GM21447 (cell line): ENCODE data around the gene MRPS22.

Experiments used
- ATAC-seq: cut with Tn5 transposase; IDR thresholded peaks from one replicate; pipeline ENCODE4 v1.9.1; 2021; ENCODE audit not compliant: unreplicated experiment

MRPS22 gene

DNA sequence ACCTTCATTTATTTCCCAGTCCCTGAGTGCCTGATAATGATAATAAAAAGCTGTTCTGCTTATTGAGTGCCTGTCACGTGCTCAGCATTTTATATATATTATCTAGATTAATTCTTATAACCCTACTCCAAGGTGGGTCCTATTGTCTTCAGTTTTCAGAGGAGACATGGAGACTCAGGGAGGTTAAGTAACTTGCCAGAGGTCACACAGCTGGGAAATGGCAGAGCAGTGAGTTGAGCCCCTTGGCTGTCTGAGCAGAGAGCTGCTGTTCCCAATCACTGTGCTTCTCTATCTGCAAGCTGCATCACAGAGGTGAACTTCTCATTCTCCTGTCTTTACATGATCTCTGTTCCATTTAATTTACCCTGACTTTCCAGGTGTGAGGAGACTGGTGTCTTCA, 32.3 kb upstream of the MRPS22 start:
- no peak for ATAC-seq

DNA sequence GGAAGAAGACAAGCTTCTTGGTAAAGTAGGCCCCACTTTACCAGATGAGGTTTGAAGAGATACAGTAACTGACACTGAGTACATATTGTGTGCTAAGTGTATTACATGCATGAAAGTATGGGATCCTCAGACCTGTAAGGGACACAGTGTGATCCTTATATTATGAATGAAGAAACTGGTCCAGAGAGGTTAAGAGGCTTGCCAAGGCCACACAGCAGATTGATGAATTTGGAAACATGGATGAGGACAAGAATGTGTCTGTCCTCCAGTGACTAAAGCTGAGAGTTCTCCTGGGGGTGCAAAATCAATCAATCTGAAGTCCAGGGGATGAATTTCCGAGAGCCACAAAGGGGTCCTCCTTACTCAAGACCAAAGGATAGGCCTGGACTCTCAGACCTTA, 31.4 kb upstream of the MRPS22 start:
- ATAC-seq = no peak

DNA sequence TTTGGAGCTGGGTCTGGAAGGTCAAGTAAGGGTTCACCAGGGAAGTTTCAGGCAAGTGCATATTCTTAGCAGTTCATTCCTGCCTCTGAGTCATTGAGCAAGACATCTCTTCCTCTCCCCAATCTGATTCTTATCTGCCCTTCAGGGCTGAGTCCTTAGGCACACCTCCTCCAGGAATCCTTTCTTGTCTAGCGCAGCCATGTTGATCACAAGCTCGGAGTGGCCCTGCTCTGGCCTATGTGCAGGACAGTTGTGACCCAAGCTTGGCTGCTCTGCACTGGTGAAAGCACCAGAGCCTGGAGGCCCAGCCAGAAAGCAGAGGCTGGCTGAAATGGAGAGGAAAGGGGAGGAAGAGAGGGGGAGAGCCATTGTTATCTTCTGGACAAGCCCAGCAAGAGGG, 30.9 kb upstream of the MRPS22 start:
- ATAC-seq = no peak

DNA sequence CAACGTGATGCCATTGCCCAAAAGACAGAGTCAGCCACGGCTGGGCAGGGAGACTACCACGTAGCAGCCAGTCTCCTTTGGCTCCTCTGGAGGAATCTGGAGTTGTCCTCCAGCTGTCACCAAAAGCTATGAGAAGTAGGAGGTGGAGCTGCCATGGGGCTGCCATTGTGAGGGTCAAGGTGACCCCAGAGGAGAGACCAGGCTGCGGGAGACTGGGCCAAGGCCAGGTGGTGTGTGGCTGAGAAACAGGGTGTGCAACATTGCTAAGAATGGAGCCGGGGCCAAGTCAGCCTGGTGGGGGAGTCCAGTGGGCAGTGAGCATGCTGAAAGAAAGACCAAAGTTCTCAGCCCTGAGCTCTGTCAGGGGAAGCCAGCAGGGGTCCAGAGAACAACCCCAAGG, 29.9 kb upstream of the MRPS22 start:
- ATAC-seq = no peak

DNA sequence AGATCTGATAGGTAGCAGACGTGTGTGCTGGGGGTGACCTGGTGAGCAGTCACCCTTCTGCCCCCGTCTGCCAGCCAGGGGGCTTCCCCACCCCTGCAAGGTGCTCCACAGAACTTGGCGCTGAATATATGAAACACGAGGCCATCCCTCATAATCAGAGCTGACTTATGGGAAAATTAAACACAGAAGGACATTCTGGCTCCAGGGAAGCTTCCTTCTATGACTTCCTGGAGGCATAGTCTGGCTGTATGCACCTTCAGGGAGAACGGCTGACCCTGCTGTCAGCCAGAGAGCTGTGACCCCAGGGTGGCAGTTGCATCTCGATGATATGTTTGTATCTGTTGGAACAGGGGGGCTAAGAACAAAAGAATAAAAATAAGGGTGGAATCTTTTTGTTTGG, 26.6 kb upstream of the MRPS22 start:
- ATAC-seq = no peak

DNA sequence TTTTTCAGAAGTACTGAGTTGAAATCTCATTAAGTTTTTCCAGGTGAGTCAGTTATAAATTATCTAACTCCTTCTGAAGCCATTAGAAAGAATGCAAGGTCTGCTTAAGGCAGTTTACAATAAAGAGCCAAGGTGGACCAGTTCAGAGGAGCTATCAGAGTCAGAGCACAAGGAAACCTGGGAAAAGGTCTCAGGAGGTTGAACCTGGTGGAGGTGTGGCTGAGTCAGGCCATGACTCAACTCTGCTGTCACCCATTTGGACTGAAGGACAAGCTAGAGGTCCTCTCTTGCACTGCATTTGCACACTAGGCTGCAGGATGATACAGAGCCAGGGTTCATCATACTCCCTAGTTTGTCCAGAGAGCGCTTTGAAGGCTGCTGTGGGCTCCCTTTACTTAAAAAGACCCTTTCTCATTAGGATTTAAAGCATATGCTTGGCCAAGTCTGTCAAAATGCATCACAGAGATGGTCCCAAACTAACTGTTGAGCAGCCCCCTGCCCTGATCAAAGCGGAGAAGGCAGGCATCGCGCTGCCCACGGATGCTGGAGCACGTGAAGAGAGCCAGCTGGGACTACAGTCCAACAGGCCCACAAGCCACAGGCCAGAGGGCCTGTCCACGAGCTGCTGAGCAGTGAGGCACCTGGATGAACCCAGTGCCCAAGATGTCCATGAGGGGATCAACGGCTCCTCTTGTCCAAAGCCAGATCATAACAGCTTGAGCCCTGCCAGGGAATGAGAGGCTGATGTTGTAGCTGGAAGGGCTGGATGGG, 26.0 kb upstream of the MRPS22 start:
- no peak for ATAC-seq

DNA sequence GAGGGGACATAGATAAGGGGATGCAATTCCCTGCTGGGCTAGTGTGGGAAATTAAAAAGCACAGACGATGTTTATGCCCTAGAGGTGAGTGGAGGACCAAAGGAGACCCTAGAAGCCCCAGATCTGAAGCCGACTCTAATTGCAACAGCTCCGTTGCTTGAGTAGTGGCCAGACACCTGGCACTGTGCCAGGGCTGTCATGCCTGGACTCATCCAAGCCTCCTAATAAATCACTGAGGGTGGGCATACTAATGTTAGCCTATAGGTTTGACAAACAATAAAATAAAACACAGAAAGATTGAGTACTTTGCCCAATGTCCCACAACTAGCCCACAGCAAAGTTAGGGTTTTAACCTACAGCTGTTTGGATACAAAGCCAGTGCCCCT, 25.4 kb upstream of the MRPS22 start:
- ATAC-seq = no peak

DNA sequence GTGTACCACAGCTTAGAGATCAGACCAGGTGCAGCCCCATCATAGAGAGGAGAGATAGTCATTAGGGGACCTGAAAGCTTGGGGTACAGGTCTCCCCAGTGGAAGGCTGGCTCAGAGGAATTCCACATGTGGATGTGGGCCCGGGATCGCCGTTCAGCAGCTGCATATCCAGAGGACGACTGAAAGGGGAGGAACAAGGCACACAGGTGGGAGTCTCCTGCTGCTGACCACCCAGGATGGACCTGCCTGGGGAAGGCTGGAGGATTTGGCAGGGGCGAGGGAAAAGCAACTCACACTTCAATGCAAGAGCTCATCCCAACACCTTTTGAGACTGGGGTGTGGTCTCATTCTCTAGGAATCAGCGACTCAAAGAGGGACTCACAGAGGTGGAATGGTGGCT, 25.0 kb upstream of the MRPS22 start:
- ATAC-seq = no peak

DNA sequence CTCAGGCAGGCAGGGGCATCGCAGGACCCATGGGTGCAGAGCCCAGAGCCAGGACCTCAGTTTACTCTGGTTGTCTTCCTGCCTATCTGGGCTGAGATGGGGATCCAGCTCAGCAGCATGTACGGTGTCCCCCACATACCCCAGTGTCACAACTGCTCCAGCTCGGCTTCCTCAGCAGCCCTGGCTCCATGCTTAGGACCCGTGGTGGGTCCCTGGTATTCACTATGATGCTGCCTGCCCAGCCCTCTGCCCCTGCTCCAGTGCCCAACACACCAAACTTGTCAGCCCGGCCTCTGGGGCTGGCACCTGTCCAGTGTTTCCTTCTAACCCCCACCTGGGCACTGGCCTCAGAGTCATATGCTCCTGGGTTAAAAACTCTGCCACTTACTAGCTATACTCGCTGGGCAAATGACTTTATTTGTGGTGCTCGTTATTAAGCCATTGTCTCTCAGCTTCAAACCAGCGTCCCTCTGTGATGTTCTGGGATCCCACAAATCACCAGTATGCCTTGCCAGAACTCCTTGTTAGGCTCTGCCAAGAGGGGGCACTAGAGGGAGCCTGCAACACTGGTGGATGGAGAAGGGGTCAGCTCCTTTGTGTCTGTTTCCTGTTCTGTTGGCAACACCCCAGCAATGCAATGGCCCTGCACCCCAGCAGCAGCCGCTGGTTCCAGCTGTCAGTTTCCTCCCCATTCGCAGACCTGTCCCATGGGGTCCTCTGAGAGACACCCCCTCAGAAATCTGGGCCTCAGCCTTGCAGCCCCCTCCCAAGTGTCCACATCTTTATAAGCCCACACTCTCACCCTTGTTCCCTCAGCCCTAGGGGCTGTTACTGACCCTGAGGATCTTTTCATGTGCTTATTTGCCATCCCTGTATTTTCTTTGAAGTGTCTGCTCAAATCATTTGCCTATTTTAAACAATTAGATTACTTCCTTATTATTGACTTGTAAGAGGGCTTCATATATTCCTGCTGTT, 24.1 kb upstream of the MRPS22 start:
- ATAC-seq = no peak

DNA sequence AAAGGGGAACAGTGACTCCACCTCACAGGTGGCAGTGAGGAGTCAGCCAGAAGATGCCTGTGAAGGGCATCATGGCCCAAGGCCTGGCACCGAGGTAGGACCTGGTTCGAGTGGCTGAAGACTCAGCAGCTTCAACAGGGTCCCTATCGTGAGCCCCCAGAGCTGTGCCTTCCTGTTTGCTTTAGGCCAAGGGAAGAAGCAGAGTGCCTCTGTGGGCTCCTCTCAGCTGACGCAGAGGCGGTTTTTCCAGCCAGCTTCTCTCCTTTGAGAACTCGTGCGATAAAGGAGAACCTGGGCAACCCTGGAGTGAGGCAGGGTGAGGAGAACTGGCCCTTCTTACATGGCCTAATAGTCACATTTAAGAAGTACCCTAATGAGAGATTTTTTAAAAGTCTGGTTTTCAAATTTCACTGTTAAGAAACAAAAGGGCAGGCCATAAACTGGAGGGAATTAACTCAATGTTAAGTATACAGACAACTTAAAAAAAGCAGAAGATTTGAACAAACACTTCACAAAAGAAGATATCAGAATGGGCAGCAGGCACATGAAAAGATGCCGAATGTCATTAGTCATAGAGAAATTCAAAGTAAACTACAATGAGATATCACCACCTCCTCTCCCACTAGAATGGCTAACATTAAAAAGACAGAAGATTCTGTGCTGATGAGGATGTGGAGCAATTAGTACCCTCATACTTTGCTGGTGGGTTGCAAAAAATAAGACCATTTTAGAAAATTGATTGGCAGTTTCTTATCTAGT, 23.1 kb upstream of the MRPS22 start:
- no peak for ATAC-seq

DNA sequence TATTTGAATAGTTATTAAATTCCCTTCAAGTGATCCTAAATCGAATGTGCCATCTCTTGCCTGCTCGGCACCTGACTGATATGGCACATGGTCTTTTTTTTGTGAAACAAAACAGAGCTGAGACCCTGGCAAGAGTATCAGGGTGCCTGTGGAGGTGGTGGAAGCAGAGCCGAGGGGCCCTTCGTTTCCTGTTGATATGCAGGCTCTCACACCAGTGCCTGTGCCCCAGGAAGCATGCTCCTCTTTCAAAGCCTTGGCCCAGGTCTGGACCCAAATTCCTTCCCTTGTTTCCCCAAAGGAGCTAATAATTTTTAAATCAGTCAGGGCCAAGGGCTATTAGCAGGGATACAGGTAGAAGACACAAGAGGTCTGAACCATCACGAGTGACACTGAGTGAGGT, 21.5 kb upstream of the MRPS22 start:
- no peak for ATAC-seq

DNA sequence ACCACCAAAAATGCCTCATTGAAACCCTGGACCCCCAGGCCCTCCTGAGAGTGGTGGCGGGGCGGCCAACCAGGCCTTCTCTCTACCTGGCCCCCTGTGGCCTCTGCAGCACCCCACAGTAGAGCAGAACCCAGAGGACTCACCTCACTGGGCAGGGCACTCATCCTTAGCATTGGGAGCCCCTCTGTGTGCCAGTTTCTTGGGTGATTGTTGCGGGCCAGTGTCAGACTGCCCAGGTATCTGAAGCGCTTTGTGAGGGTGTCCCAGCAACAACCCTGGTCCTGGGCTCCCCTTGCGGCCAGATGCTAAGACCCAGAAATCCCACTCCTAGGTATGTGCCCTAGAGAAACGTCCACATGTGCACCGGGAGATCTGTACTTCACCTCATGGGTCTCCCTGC, 20.7 kb upstream of the MRPS22 start:
- no peak for ATAC-seq

DNA sequence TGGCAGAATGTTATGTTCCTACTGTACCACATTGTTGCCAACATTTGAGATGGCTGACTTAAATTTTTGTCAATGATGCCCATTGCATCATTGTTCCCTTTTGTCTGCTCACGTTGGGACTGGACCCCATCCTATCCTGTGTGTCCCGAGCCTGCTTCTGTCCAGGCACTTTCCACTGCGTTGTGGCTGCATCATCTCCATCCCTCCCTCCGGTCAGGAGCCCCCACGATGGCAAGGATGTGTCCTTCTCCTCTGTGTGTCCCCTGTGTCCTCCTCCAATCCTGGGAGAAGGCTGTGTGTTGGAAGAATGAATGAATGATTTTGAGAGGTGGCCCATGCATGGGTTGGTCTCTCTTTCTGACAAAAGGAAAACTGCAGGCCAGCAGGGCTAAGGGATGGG, 19.4 kb upstream of the MRPS22 start:
- no peak for ATAC-seq

DNA sequence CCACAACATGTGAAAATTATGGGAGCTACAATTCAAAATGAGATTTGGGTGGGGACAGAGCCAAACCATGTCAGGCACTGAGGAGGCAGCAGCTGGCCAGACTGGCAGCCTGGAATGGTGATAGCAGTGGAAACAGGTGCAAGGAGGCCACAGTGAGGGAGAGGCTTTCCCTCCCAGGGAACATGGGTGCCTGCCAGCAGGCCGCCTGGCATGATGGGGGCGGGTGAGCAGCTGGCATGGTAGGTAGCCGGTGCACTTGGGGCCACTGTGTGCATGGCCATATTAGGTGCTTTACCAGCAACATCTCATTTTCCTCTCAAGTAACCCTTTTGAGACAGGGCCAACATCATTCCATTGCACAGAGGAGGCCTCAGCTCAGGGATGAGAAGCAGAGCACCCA, 18.3 kb upstream of the MRPS22 start:
- no peak for ATAC-seq

DNA sequence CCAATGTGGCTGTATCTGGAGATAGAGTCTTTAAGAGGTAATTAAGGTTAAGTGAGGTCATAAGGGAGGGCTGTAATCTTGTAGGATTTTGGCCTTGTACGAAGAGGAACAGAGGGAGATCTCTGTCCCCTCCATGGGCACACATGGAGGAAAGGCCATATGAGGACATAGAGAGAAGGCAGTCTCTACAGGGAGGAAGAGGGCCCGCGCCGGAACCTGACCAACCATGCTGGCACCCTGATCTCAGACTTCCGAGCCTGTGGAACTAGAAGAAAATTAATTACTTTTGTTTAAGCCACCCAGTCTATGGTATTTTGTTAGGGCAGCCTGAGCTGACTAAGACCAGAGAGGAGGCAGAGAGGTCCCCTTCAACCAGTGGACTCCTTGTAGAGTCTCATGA, 17.7 kb upstream of the MRPS22 start:
- no peak for ATAC-seq

DNA sequence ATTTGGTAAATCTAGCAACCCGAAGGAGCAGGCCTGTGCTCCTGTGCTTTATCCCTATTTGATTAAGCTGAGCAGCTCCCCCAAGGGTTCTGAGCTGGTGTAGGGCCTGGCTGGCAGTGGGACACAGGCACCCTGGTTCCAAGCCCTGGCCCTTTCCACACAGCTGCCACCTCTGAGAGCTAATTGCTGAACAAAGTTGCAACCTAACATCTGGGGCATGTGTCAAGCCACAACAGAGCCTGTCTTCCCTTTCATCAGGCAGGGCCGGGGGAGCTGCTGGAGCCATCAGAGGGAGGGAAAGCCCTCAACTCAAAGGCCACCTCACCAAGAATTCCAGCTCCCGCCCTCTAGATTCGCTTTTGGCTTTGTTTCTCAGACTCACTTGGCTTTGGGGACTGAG, 17.1 kb upstream of the MRPS22 start:
- no peak for ATAC-seq

DNA sequence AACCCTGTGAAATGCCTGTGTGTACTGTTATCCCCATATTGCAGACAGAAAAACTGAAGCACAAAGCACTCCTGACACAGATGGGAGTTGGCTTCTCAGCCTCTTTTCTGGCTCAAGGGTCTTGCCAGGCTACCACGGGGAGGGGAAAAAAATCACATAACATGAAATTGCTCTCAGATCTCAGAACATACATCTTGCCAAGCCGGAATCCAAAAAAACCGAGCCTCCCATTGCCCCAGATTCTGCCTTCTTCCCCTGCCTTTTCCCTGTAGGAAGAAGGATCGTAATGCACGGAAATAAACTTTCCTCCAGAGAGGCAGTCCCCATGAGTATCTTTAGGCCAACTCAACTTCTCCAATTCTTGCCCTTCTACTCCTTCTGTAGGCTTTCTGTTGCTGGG, 16.6 kb upstream of the MRPS22 start:
- no peak for ATAC-seq

DNA sequence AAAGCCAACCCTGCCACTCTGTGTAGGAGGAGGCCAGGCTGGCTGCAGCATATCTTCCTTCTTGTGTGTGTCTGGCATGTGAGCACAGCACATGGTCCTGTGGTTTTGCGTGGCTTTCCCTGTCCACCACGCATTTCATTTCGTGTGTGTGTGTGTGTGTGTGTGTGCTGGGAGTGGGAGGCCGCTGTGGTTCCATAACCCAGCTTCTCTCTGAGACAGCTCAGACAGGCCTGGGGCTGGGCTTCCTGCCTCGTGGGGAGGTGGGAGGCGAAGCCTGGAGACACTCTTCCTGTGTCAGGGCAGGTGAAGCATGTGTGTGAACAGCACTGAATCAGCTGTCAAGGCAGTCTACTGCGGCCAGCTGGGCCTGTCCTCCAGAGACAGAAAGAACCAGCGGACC, 16.0 kb upstream of the MRPS22 start:
- ATAC-seq = no peak

DNA sequence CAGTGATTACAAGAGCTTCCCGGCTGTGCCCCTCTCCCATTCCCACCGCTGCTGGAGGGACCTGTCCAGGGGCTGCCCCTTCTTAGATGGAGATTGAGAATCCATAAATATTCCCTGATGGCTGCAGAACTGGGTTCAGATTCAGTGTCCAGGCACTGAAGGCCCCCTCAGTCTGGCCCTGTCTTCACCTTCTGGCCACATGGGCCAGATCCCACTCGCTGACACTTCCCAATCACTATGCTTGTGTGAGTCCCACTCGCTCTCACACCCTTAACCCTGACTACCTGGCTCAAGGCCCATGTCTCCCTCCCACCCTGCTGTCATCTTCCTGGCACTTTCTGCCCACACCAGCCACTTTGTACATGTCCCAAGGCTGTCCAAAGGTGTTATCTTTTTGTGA, 15.5 kb upstream of the MRPS22 start:
- no peak for ATAC-seq

DNA sequence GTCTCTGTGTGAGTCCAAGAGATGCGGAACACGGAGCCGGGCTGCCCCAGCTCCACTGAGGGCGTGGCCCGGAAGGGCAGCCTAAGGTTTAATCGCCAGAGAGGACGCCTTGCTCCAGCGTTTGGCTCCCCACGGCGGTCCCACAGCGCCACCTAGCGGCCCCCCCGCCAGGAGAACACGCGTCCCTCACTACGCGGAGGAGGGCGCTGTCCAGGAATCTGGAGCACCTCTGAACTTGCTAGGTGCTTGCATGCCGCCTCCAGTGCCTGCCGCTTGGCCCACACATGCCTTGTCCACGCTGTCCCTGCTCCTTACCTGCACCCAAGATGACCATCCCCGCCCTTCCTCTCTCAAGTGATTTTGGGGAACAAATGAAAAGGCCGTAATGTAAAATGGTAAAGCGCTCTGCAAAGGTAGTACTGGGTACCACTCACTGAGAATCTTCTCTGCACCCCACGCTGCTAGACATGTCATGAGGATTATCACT, 14.4 kb upstream of the MRPS22 start:
- ATAC-seq = peak; percentile 97

DNA sequence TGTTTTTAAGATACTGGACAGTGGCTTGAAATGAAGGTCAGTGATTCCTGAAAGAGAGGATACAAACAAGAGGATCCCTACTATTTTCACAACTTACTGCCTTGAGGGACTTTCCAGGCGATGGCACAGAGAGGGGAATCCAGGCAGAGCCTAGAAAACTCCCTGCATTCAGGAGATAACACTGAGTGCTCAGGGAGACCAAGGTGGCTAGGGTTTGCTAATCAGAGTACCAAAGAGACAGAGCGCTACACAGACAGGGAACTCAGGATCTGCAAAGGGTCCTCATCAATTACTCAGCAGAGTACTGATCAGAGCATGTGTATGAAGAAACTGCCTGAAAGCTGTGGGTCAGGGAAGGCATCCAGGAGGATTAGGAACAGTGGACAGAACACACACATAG, 11.7 kb upstream of the MRPS22 start:
- ATAC-seq = no peak
